Measurements from ENCODE around the gene SNTG2. TPM values are rescaled to one million over a fixed set of nuclear protein-coding genes. Genes with fewer than 3 reads are reported as not detected.

The SNTG2 gene
- total and polyA plus RNA-seq, 2 donors (not counting 3 experiments of a cell fraction or from before 2014, with no cell fraction given): not detected

- intact Hi-C loops (cut with micrococcal nuclease): no loop called here
- POLR2A ChIA-PET: no interaction called here
- no peak overlapping the region for H2AFZ ChIP-seq (ENCODE audit: low read depth, low read length)
- no peaks in the 10 kb centered on the region for H3K27me3 ChIP-seq (ENCODE audit: control insufficient read depth in 2 of 2, insufficient read depth in 2 of 2, low read length in 2 of 2)
- DNase-seq (ENCODE audit: low read depth, low spot score) (no peak), FAIRE-seq (no peak)
- BruUV-seq (replicated peaks): no TSS peak
- H3K79me2 ChIP-seq (ENCODE audit: control insufficient read depth, insufficient read depth, low read length): no peaks in the 10 kb centered on the region
- H3K4me3 ChIP-seq (replicated peaks in 1 of 3; ENCODE audit: insufficient read depth in 1 of 3, low read depth in 1 of 3, low read length in 3 of 3): no peak overlapping the region
- no peaks in the 10 kb centered on the region for H3K36me3 ChIP-seq (ENCODE audit: control insufficient read depth in 2 of 2, extremely low read depth in 1 of 2, insufficient read depth in 2 of 2, low read length in 2 of 2)
- H3K27ac ChIP-seq (ENCODE audit: insufficient read depth, low read depth, low read length): no peak overlapping the region
- no peak overlapping the region for H3K9ac ChIP-seq (replicated peaks; ENCODE audit: extremely low read depth, insufficient read depth, low read length)
- TF ChIP-seq CTCF (IDR thresholded peaks at IDR 0.05; ENCODE audit: extremely low read depth in 1 of 2, insufficient read depth in 1 of 2, low read depth in 1 of 2, low read length in 2 of 2) (no peak), MAX (IDR thresholded peaks at IDR 0.05; ENCODE audit: insufficient read depth, insufficient read length) (no peak), JUN (IDR thresholded peaks at IDR 0.05; ENCODE audit: borderline replicate concordance, insufficient read depth, insufficient read length, low read depth) (no peak), POLR2AphosphoS5 (IDR thresholded peaks at IDR 0.05; ENCODE audit: insufficient read depth, low read depth, low read length) (no peak), POLR2A (IDR thresholded peaks at IDR 0.05; ENCODE audit: low read depth, low read length) (no peak), MYC (IDR thresholded peaks at IDR 0.05; ENCODE audit: low read depth, low read length) (no peak), GATA2 (IDR thresholded peaks at IDR 0.05; ENCODE audit: insufficient read depth, insufficient read length, low read depth, low read length) (no peak), FOS (IDR thresholded peaks at IDR 0.05; ENCODE audit: borderline replicate concordance, insufficient read depth, low read length) (no peak), EZH2 (IDR thresholded peaks at IDR 0.05; ENCODE audit: borderline replicate concordance, low read depth, low read length, severe bottlenecking) (no peak)
- no peaks in the 10 kb centered on the region for H4K20me1 ChIP-seq (replicated peaks; ENCODE audit: control insufficient read depth, extremely low read depth, insufficient read depth, low read length)
- H3K4me2 ChIP-seq (ENCODE audit: insufficient read depth, low read length): no peak overlapping the region
- CTCF ChIA-PET: no interaction called here
- H3K4me1 ChIP-seq (ENCODE audit: control insufficient read depth, extremely low read depth, insufficient read depth, low read length): no peaks in the 10 kb centered on the region
- peaks cover 7% of the 10 kb centered on the region for H3K9me3 ChIP-seq (replicated peaks; ENCODE audit: control insufficient read depth, insufficient read depth, low read length)
- no peaks in the 10 kb centered on the region for H3K9me1 ChIP-seq (replicated peaks; ENCODE audit: control insufficient read depth, extremely low read depth, insufficient read depth, low read length)
- dilution Hi-C loops (cut with MboI; ENCODE audit: extremely low pct_ligation_motif_present, low sequenced_read_pairs): no loop called here
Measured at GRCh38 chr2:920999-921398, 29.6 kb upstream of the SNTG2 start.
